Body of pancreas (tissue), 4 donors: ENCODE results near the gene NHP2.

ENCODE experiments used
- POLR2A ChIP-seq, 3 donors: fragments of 450-650 bp; IDR thresholded peaks; one replicate each; pipeline ENCODE4 v1.6.1; 2016; ENCODE audit warnings: antibody characterized with exemption in 3 of 3, mild to moderate bottlenecking in 2 of 3
- TF ChIP-seq, protein P1 (sequence below), 7 experiments: fragments of 450-650 bp in 4 of 7; fragments of 200-600 bp in 3 of 7; sonication (generic) in 3 of 7; IDR thresholded peaks; one replicate each; pipeline ENCODE4 v1.5.1; 2016 to 2019; ENCODE audit warnings: antibody characterized with exemption in 7 of 7

DNA sequence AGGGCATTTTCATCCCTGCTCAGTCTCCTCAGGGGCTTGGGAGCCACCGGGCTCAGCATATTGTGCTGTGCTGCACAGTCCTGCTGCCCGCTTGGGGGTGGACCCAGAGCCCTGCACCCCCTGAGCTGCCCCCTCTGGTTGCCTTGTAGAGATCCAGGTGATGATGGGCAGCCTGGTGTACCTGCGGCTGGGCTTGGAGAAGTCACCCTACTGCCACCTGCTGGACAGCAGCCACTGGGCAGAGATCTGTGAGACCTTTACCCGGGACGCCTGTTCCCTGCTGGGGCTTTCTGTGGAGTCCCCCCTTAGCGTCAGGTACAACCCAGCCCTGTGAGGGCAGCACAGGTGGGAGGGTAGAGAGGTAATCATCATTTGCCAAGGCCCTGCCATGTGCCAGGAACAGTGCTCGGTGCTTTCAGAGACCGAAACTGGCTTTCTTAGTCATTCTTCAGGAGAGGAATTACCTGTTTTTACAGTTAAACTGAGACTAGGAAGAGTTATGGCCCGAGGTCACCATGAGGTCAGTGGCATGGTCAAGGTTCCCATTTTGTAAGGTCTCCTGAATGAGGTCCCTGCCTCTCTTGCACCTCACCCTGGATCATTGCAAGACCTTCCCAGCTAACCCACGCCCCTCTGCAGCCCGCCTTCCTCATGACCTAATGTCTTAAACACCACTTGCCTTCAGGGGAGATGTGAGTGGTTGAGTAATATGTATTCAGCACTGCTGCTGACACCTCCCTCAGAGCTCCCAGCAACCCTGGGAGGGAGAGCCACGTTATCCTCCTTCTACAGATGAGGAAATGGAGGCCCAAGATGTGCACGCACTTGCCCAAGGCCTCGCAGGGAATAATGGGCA lies 7.5 kb downstream of the NHP2 start:
- TF ChIP-seq, protein P1, sequence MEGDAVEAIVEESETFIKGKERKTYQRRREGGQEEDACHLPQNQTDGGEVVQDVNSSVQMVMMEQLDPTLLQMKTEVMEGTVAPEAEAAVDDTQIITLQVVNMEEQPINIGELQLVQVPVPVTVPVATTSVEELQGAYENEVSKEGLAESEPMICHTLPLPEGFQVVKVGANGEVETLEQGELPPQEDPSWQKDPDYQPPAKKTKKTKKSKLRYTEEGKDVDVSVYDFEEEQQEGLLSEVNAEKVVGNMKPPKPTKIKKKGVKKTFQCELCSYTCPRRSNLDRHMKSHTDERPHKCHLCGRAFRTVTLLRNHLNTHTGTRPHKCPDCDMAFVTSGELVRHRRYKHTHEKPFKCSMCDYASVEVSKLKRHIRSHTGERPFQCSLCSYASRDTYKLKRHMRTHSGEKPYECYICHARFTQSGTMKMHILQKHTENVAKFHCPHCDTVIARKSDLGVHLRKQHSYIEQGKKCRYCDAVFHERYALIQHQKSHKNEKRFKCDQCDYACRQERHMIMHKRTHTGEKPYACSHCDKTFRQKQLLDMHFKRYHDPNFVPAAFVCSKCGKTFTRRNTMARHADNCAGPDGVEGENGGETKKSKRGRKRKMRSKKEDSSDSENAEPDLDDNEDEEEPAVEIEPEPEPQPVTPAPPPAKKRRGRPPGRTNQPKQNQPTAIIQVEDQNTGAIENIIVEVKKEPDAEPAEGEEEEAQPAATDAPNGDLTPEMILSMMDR (IDR thresholded peaks at IDR 0.05), result peak; percentile 51 to 75 (median 71)
- TF ChIP-seq POLR2A (IDR thresholded peaks at IDR 0.05), result no peak
